SK-N-SH (cell line): Measurements from ENCODE around the gene OR10P1. TPM values are rescaled to one million over a fixed set of nuclear protein-coding genes. Genes with fewer than 3 reads are reported as not detected.

Experiments
- CTCF ChIA-PET: fragments of 300-600, 350-600 bp; formaldehyde crosslinking; extraction: SDS; loops from one replicate; lab custom pipeline; 2021; lab: Yijun Ruan, JAX
- POLR2A ChIA-PET: fragments of 350-600 bp; sonication (Branson Sonifier 250); formaldehyde crosslinking; extraction: SDS; loops from one replicate; lab custom pipeline; 2020; ENCODE audit warnings: antibody characterized with exemption, inconsistent platforms; lab: Yijun Ruan, JAX
- DNase-seq: peaks from one replicate; pipeline ENCODE4 v3.0.0; 2012
- H2AFZ ChIP-seq: fragments of 200-600 bp; sonication (generic); 2 replicates; pipeline ENCODE4 v1.8.1; 2016; ENCODE audit warnings: antibody characterized with exemption, mild to moderate bottlenecking, low read depth
- H3F3A ChIP-seq: fragments of 200-600 bp; sonication (generic); replicated peaks from 2 replicates; pipeline ENCODE3; 2016; ENCODE audit warnings: antibody characterized with exemption, mild to moderate bottlenecking; ENCODE audit not compliant: insufficient read depth
- H3K27ac ChIP-seq, 2 experiments: fragments of 200-500 bp in 1 of 2; fragments of 200-600 bp in 1 of 2; sonication (Bioruptor generic) in 1 of 2; sonication (generic), shearing (Covaris generic) in 1 of 2; 2 replicates each; pipeline versions ENCODE4 v1.5.1 to v1.6.1; 2014 to 2016; ENCODE audit warnings: low read depth in 2 of 2, inconsistent platforms in 1 of 2, low read length in 1 of 2, mild to moderate bottlenecking in 1 of 2, mixed read lengths in 1 of 2
- H3K27me3 ChIP-seq: fragments of 200-600 bp; sonication (generic), shearing (Covaris generic); 2 replicates; pipeline ENCODE4 v1.6.1; 2016; ENCODE audit warnings: mixed run types; ENCODE audit not compliant: insufficient read depth
- H3K36me3 ChIP-seq, 2 experiments: fragments of 200-500 bp in 1 of 2; fragments of 200-600 bp in 1 of 2; sonication (Bioruptor generic) in 1 of 2; sonication (generic) in 1 of 2; replicated peaks in 1 of 2; 2 replicates each; pipeline versions ENCODE3 to v1.5.1; 2014 to 2016; ENCODE audit warnings: low read length in 1 of 2, mild to moderate bottlenecking in 1 of 2; ENCODE audit not compliant: insufficient read depth in 2 of 2, control insufficient read depth in 1 of 2
- H3K4me1 ChIP-seq, 2 experiments: fragments of 200-500 bp in 1 of 2; fragments of 200-600 bp in 1 of 2; sonication (Bioruptor generic) in 1 of 2; sonication (generic), shearing (Covaris generic) in 1 of 2; 2 replicates each; pipeline versions ENCODE4 v1.5.1 to v1.6.1; 2014 to 2016; ENCODE audit warnings: low read depth in 1 of 2, low read length in 1 of 2, mixed run types in 1 of 2; ENCODE audit not compliant: insufficient read depth in 2 of 2, control insufficient read depth in 1 of 2
- H3K4me2 ChIP-seq: fragments of 200-600 bp; sonication (generic), shearing (Covaris generic); 2 replicates; pipeline ENCODE4 v1.6.1; 2017; ENCODE audit warnings: mixed run types
- H3K4me3 ChIP-seq, 2 experiments: fragments of 200-500 bp in 1 of 2; fragments of 200-600 bp in 1 of 2; sonication (Bioruptor generic) in 1 of 2; sonication (generic), shearing (Covaris generic) in 1 of 2; 2 replicates each; pipeline versions ENCODE4 v1.5.1 to v1.8.1; 2014 to 2016; ENCODE audit warnings: low read depth in 2 of 2, inconsistent platforms in 1 of 2, low read length in 1 of 2, mild to moderate bottlenecking in 1 of 2, mixed read lengths in 1 of 2, moderate library complexity in 1 of 2
- H3K79me2 ChIP-seq: fragments of 200-600 bp; sonication (generic); 2 replicates; pipeline ENCODE4 v1.8.1; 2017; ENCODE audit warnings: mild to moderate bottlenecking; ENCODE audit not compliant: insufficient read depth
- H3K9ac ChIP-seq: fragments of 200-600 bp; sonication (generic); 2 replicates; pipeline ENCODE4 v1.6.1; 2017; ENCODE audit warnings: mixed run types
- H3K9me2 ChIP-seq: fragments of 200-600 bp; sonication (generic); 2 replicates; pipeline ENCODE4 v1.6.1; 2017; ENCODE audit warnings: mixed run types
- H3K9me3 ChIP-seq: fragments of 200-600 bp; sonication (generic); 2 replicates; pipeline ENCODE4 v1.6.1; 2017; ENCODE audit warnings: mixed run types, mild to moderate bottlenecking, moderate library complexity
- H4K20me1 ChIP-seq: fragments of 200-600 bp; sonication (generic); 2 replicates; pipeline ENCODE4 v1.6.1; 2017; ENCODE audit warnings: mild to moderate bottlenecking, mixed run types; ENCODE audit not compliant: insufficient read depth
- CHD2 ChIP-seq: fragments of 150-350 bp; IDR thresholded peaks from 2 replicates; pipeline ENCODE4 v1.6.1; 2018; ENCODE audit warnings: low read length; ENCODE audit not compliant: partially characterized antibody
- CTCF ChIP-seq: fragments of 200-600 bp; sonication (generic); IDR thresholded peaks from 2 replicates; pipeline ENCODE4 v1.6.1; 2017; ENCODE audit warnings: antibody characterized with exemption, mild to moderate bottlenecking, moderate library complexity
- ELF1 ChIP-seq: IDR thresholded peaks from 2 replicates; pipeline ENCODE4 v1.4.0; 2012
- EZH2phosphoT487 ChIP-seq: fragments of 200-600 bp; sonication (generic); IDR thresholded peaks from 2 replicates; pipeline ENCODE4 v1.6.1; 2017; ENCODE audit warnings: low read depth, mixed run types, mild to moderate bottlenecking, antibody characterized with exemption, moderate library complexity, borderline replicate concordance
- FOSL2 ChIP-seq: IDR thresholded peaks from 2 replicates; pipeline ENCODE4 v1.4.0; 2012; ENCODE audit warnings: low read depth, mild to moderate bottlenecking, moderate library complexity, borderline replicate concordance
- FOXJ3 ChIP-seq: sonication (generic); formaldehyde crosslinking; IDR thresholded peaks from 2 replicates; pipeline ENCODE4 v1.5.1; 2020; ENCODE audit warnings: mild to moderate bottlenecking, missing genetic modification reagents
- FOXM1 ChIP-seq: IDR thresholded peaks from 2 replicates; pipeline ENCODE4 v1.4.0; 2012; ENCODE audit warnings: low read depth, mild to moderate bottlenecking
- GABPA ChIP-seq: IDR thresholded peaks from 2 replicates; pipeline ENCODE4 v1.4.0; 2012; ENCODE audit warnings: low read depth, mild to moderate bottlenecking
- GATA2 ChIP-seq: sonication (generic); formaldehyde crosslinking; IDR thresholded peaks from 2 replicates; pipeline ENCODE4 v1.5.0; 2020; ENCODE audit warnings: mild to moderate bottlenecking, missing genetic modification reagents
- JUND ChIP-seq: IDR thresholded peaks from 2 replicates; pipeline ENCODE4 v1.4.0; 2012
- MAX ChIP-seq: IDR thresholded peaks from 2 replicates; pipeline ENCODE4 v1.4.0; 2012; ENCODE audit warnings: low read depth
- MEF2A ChIP-seq: IDR thresholded peaks from 2 replicates; pipeline ENCODE4 v1.4.0; 2012; ENCODE audit warnings: low read depth, borderline replicate concordance
- NFIC ChIP-seq: IDR thresholded peaks from 2 replicates; pipeline ENCODE4 v1.4.0; 2012; ENCODE audit warnings: borderline replicate concordance
- PBX3 ChIP-seq: IDR thresholded peaks from 2 replicates; pipeline ENCODE4; 2012
- POLR2AphosphoS5 ChIP-seq: IDR thresholded peaks from 2 replicates; pipeline ENCODE4 v1.6.1; 2012; ENCODE audit warnings: low read depth, low read length
- RAD21 ChIP-seq: IDR thresholded peaks from 2 replicates; pipeline ENCODE4 v1.6.1; 2012; ENCODE audit warnings: mild to moderate bottlenecking, low read length
- RCOR1 ChIP-seq: fragments of 150-350 bp; IDR thresholded peaks from 2 replicates; pipeline ENCODE4 v1.6.1; 2017; ENCODE audit warnings: antibody characterized with exemption, low read length
- RFX5 ChIP-seq: IDR thresholded peaks from 2 replicates; pipeline ENCODE4 v1.6.1; 2012; ENCODE audit warnings: mild to moderate bottlenecking, improper control_type of control experiment, low read length
- RXRA ChIP-seq: IDR thresholded peaks from 2 replicates; pipeline ENCODE4 v1.4.0; 2012; ENCODE audit warnings: low read depth, mild to moderate bottlenecking, borderline replicate concordance
- SIN3A ChIP-seq: IDR thresholded peaks from 2 replicates; pipeline ENCODE4 v1.6.1; 2012; ENCODE audit warnings: low read depth, mild to moderate bottlenecking, low read length, moderate library complexity, borderline replicate concordance
- TAF1 ChIP-seq: IDR thresholded peaks from 2 replicates; pipeline ENCODE4 v1.6.1; 2012; ENCODE audit warnings: low read depth, mild to moderate bottlenecking, low read length, moderate library complexity, borderline replicate concordance
- TEAD4 ChIP-seq: IDR thresholded peaks from 2 replicates; pipeline ENCODE4 v1.4.0; 2012; ENCODE audit warnings: mild to moderate bottlenecking, borderline replicate concordance; ENCODE audit not compliant: insufficient read depth
- YY1 ChIP-seq: IDR thresholded peaks from 2 replicates; pipeline ENCODE4 v1.4.0; 2012; ENCODE audit warnings: low read depth, mild to moderate bottlenecking
- WGBS: methylation state at CpG from one replicate; pipeline ENCODE4 v1.1.6; 2017; ENCODE audit warnings: low lambda C conversion rate; 5-methylcytosine and 5-hydroxymethylcytosine counted together
- polyA plus RNA-seq, 3 experiments: library from polyadenylated mRNA; depleted of rRNA; stranded (reverse); fragments of >200 nt; gene quantifications; 2 replicates each; pipeline ENCODE4 v1.2.3, GENCODE V29; 2012

Gene OR10P1
- polyA plus RNA-seq, 1 of the 3 experiments (the other 2 are of a cell fraction): not detected

GRCh38 chr12:55685671-55686070 lies 49.0 kb downstream of the OR10P1 start:
- no peaks in the 10 kb centered on the region; a peak in 1 of 4 replicates for H3K4me1 ChIP-seq
- ChIA-PET CTCF (no interaction called here), POLR2A (no interaction called here)
- no peaks in the 10 kb centered on the region for H3K9me3 ChIP-seq
- no peak for DNase-seq
- H3K9ac ChIP-seq: no peak overlapping the region
- no peaks in the 10 kb centered on the region for H3K79me2 ChIP-seq
- TF ChIP-seq CTCF (no peak), GATA2 (CRISPR knock-in tag) (no peak), FOXJ3 (CRISPR knock-in tag) (no peak), MEF2A (no peak), RFX5 (no peak), SIN3A (no peak), CHD2 (no peak), TAF1 (no peak), ELF1 (no peak)
- no peaks in the 10 kb centered on the region for H4K20me1 ChIP-seq
- H3F3A ChIP-seq: peaks cover under 1% of the 10 kb centered on the region
- 59% methylated on average over 5 of the region's 5 CpGs for WGBS
- H3K4me3 ChIP-seq: no peak overlapping the region
- peaks cover 27% of the 10 kb centered on the region; the same call in 1 of the 2 replicates for H3K27me3 ChIP-seq
- H2AFZ ChIP-seq: no peak overlapping the region
- no peak overlapping the region for H3K4me2 ChIP-seq
- no peaks in the 10 kb centered on the region for H3K36me3 ChIP-seq
- no peaks in the 10 kb centered on the region for H3K9me2 ChIP-seq
- H3K27ac ChIP-seq: no peak overlapping the region

GRCh38 chr12:55686366-55687010 lies 49.8 kb downstream of the OR10P1 start:
- no peaks in the 10 kb centered on the region for H3K79me2 ChIP-seq
- no peak overlapping the region for H3K4me2 ChIP-seq
- no peak overlapping the region for H3K27ac ChIP-seq
- no peaks in the 10 kb centered on the region; a peak in 1 of 4 replicates for H3K4me1 ChIP-seq
- DNase-seq: no peak
- H3F3A ChIP-seq: no peaks in the 10 kb centered on the region
- no peak overlapping the region for H3K4me3 ChIP-seq
- 69% methylated on average over 8 of the region's 9 CpGs for WGBS
- ChIA-PET CTCF (no interaction called here), POLR2A (no interaction called here)
- no peaks in the 10 kb centered on the region for H4K20me1 ChIP-seq
- no peaks in the 10 kb centered on the region for H3K9me3 ChIP-seq
- H3K27me3 ChIP-seq: peaks cover 19% of the 10 kb centered on the region; the same call in 1 of the 2 replicates
- H3K9me2 ChIP-seq: no peaks in the 10 kb centered on the region
- no peak overlapping the region for H3K9ac ChIP-seq
- no peaks in the 10 kb centered on the region for H3K36me3 ChIP-seq
- no peak overlapping the region for H2AFZ ChIP-seq
- TF ChIP-seq RCOR1 (no peak), GABPA (no peak), RXRA (no peak), CTCF (no peak), TEAD4 (no peak), TAF1 (no peak), POLR2AphosphoS5 (no peak), JUND (no peak), GATA2 (CRISPR knock-in tag) (no peak), FOXM1 (no peak), FOXJ3 (CRISPR knock-in tag) (no peak), EZH2phosphoT487 (no peak), NFIC (no peak), RAD21 (no peak), PBX3 (no peak), SIN3A (no peak), FOSL2 (no peak), YY1 (no peak), MAX (no peak)
